ENCODE measurements around the gene ITFG1.

The ITFG1 gene

DNA sequence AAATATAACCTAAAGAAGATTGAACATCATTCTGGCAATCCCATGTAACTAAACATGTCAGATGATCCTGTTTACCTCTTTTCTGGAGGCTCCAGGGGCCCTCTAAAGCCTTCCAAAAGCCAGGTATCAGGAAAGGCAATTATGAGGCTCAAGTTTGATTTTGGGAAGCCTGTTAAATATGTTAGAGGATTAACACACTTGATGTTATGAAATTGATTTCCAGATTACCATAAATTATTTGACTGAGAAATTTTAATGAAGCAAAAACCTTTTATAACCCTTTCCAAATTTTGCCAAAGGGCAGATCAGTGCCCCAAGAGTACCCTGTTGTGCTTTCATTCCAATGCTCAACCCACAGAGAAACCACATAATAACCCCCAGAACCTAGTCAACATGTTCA lies 29.6 kb upstream of the ITFG1 start:
- in situ Hi-C loops (cut with HindIII; ENCODE audit: low pct_ligation_motif_present, low sequenced_read_pairs), result no loop called here
- Histone ChIP-seq H3K27me3 (replicated peaks) (no peaks in the 10 kb centered on the region), H3K4me3 (ENCODE audit: low read depth, low read length) (no peak overlapping the region), H3K36me3 (replicated peaks) (no peaks in the 10 kb centered on the region), H3K27ac (no peak overlapping the region)
- DNase-seq, result no peak
- TF ChIP-seq CTCF (IDR thresholded peaks at IDR 0.05; ENCODE audit: low read depth, low read length, missing control alignments), result no peak

GRCh38 chr16:47488051-47488450 lies 27.2 kb upstream of the ITFG1 start:
- Histone ChIP-seq H3K36me3 (replicated peaks) (no peaks in the 10 kb centered on the region), H3K27ac (no peak overlapping the region), H3K27me3 (replicated peaks) (no peaks in the 10 kb centered on the region), H3K4me3 (ENCODE audit: low read depth, low read length) (no peak overlapping the region)
- DNase-seq, result no peak
- in situ Hi-C loops (cut with HindIII; ENCODE audit: low pct_ligation_motif_present, low sequenced_read_pairs), result no loop called here
- TF ChIP-seq CTCF (IDR thresholded peaks at IDR 0.05; ENCODE audit: low read depth, low read length, missing control alignments), result no peak

DNA sequence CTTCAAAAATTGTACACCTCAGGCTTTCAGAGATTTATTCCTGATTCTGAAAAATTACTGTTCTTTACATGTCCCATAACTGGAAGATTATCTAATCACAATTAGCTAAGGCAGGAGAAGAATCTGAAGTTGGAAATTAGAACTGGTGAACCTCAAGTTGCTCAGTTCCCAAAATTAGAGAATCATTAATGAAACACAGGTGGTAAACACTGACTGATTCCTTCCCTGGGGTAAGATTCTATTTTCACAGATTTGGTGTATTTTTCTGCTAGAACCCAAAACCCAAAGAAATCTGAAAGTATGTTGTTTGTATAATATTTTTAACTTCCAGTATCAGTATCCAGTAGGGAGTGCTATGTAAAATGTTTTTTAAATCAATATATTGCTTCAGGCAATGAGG lies 26.0 kb upstream of the ITFG1 start:
- no peak for TF ChIP-seq CTCF (IDR thresholded peaks at IDR 0.05; ENCODE audit: low read depth, low read length, missing control alignments)
- no peak for DNase-seq
- H3K36me3 ChIP-seq (replicated peaks), result no peaks in the 10 kb centered on the region
- in situ Hi-C loops (cut with HindIII; ENCODE audit: low pct_ligation_motif_present, low sequenced_read_pairs), result no loop called here
- no peak overlapping the region for H3K27ac ChIP-seq
- H3K4me3 ChIP-seq (ENCODE audit: low read depth, low read length), result no peak overlapping the region
- no peaks in the 10 kb centered on the region for H3K27me3 ChIP-seq (replicated peaks)

- no peak overlapping the region for H3K4me3 ChIP-seq (ENCODE audit: low read depth, low read length)
Measured at GRCh38 chr16:47483616-47484015, 22.8 kb upstream of the ITFG1 start.

GRCh38 chr16:47481698-47482374 lies 21.0 kb upstream of the ITFG1 start:
- no peak for DNase-seq
- H3K36me3 ChIP-seq (replicated peaks), result no peaks in the 10 kb centered on the region
- no peak overlapping the region for H3K4me3 ChIP-seq (ENCODE audit: low read depth, low read length)
- H3K27ac ChIP-seq, result no peak overlapping the region
- no peak for TF ChIP-seq CTCF (IDR thresholded peaks at IDR 0.05; ENCODE audit: low read depth, low read length, missing control alignments)
- in situ Hi-C loops (cut with HindIII; ENCODE audit: low pct_ligation_motif_present, low sequenced_read_pairs), result no loop called here
- no peaks in the 10 kb centered on the region for H3K27me3 ChIP-seq (replicated peaks)

More at GRCh38 chr16:47483616-47484015, 22.8 kb upstream of the ITFG1 start:
- in situ Hi-C loops (cut with HindIII; ENCODE audit: low pct_ligation_motif_present, low sequenced_read_pairs), result no loop called here
- H3K36me3 ChIP-seq (replicated peaks), result no peaks in the 10 kb centered on the region
- H3K27ac ChIP-seq, result no peak overlapping the region
- H3K27me3 ChIP-seq (replicated peaks), result no peaks in the 10 kb centered on the region
- no peak for DNase-seq
- TF ChIP-seq CTCF (IDR thresholded peaks at IDR 0.05; ENCODE audit: low read depth, low read length, missing control alignments), result no peak

DNA sequence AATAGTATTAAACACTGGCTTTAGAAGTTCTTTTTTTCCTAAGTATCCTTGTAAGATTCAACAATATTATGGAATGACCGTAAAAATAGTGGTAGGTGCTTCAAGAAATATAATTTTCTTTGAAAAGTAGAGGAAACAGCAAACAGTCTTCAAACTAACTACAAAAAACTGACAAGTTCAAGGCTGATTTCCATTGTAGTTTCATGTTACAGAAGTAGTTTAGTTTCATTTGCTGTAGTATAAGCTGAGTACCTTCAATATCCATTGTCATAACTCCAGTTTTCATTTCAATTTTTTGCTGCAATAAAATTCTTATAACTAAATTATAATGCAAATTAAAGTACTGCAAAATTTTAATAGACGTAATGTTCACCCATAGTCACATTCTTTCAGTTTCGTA lies 19.5 kb upstream of the ITFG1 start:
- Histone ChIP-seq H3K27me3 (replicated peaks) (no peaks in the 10 kb centered on the region), H3K4me3 (ENCODE audit: low read depth, low read length) (no peak overlapping the region), H3K36me3 (replicated peaks) (no peaks in the 10 kb centered on the region), H3K27ac (no peak overlapping the region)
- in situ Hi-C loops (cut with HindIII; ENCODE audit: low pct_ligation_motif_present, low sequenced_read_pairs), result no loop called here
- no peak for TF ChIP-seq CTCF (IDR thresholded peaks at IDR 0.05; ENCODE audit: low read depth, low read length, missing control alignments)
- no peak for DNase-seq
